Progenitor cell of endocrine pancreas (in vitro differentiated cells): ENCODE measurements around the gene SUMF1. TPM values are rescaled to one million over a fixed set of nuclear protein-coding genes. Genes with fewer than 3 reads are reported as not detected.

Experiments
- DNase-seq: peaks from one replicate; pipeline ENCODE4 v3.0.0; 2021; ENCODE audit warnings: low spot score; ENCODE audit not compliant: unreplicated experiment
- H3K27ac Mint-ChIP-seq: 2 replicates; pipeline ENCODE4 v1.8.0; 2021; ENCODE audit warnings: mild to moderate bottlenecking, moderate library complexity, mixed read lengths
- H3K27me3 Mint-ChIP-seq: 2 replicates; pipeline ENCODE4 v1.8.0; 2021; ENCODE audit warnings: mixed read lengths
- H3K36me3 Mint-ChIP-seq: 2 replicates; pipeline ENCODE4 v1.8.0; 2022; ENCODE audit warnings: mixed read lengths; ENCODE audit not compliant: insufficient read depth
- H3K4me1 Mint-ChIP-seq: 2 replicates; pipeline ENCODE4 v1.8.0; 2021; ENCODE audit warnings: low read depth, mixed read lengths
- H3K4me3 Mint-ChIP-seq: 2 replicates; pipeline ENCODE4 v1.8.0; 2021; ENCODE audit warnings: low read depth, mild to moderate bottlenecking, moderate library complexity, mixed read lengths
- H3K9me3 Mint-ChIP-seq: 2 replicates; pipeline ENCODE4 v1.8.0; 2021; ENCODE audit warnings: low read depth, mixed read lengths
- CTCF ChIP-seq: fragments of 200-600 bp; sonication (generic); IDR thresholded peaks from one replicate; pipeline ENCODE4 v1.5.0; 2021; ENCODE audit warnings: antibody characterized with exemption, mild to moderate bottlenecking; ENCODE audit not compliant: unreplicated experiment
- total RNA-seq: library from RNA; stranded (reverse); gene quantifications from 2 replicates; pipeline ENCODE4 v1.2.1, GENCODE V29; 2021

The SUMF1 gene
- total RNA-seq, 1 donor from 2014 or later, result 25.0 TPM

DNA sequence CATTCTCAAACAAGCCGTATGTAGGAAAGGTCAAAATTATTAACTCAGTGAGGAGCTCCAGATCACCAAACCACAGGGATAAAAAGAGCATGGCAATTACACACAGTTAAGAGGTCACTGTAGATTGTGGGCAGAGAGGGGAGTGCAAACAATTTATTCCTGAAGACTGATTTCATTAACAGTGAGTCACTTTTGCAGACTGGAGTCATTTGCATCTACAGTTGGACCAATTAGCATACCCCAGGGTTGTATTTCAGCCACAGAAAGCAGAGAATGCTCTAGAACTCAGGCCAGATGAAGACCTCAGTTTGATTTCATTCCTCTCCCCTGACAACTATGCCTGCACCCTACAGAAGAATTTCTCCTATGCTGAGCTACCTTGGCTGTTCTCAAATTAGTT is 123.8 kb downstream of the SUMF1 start:
- no peak overlapping the region for H3K27ac Mint-ChIP-seq
- H3K36me3 Mint-ChIP-seq, result peaks cover 3% of the 10 kb centered on the region
- H3K9me3 Mint-ChIP-seq, result peaks cover 12% of the 10 kb centered on the region
- peaks cover 3% of the 10 kb centered on the region for H3K4me1 Mint-ChIP-seq
- no peak for TF ChIP-seq CTCF
- no peaks in the 10 kb centered on the region for H3K27me3 Mint-ChIP-seq
- DNase-seq, result no peak
- H3K4me3 Mint-ChIP-seq, result no peak overlapping the region

- Mint-ChIP-seq H3K36me3 (peaks cover 3% of the 10 kb centered on the region), H3K27me3 (no peaks in the 10 kb centered on the region), H3K4me3 (no peak overlapping the region), H3K4me1 (peaks cover 3% of the 10 kb centered on the region), H3K27ac (no peak overlapping the region), H3K9me3 (peaks cover 5% of the 10 kb centered on the region)
- TF ChIP-seq CTCF, result no peak
- no peak for DNase-seq
These were observed 125.8 kb downstream of the SUMF1 start for GRCh38 chr3:4341336-4341675.

GRCh38 chr3:4340411-4341335 is 126.4 kb downstream of the SUMF1 start:
- TF ChIP-seq CTCF, result no peak
- Mint-ChIP-seq H3K27me3 (no peaks in the 10 kb centered on the region), H3K4me3 (no peak overlapping the region), H3K27ac (no peak overlapping the region), H3K9me3 (no peaks in the 10 kb centered on the region), H3K4me1 (peaks cover 3% of the 10 kb centered on the region), H3K36me3 (peaks cover 3% of the 10 kb centered on the region)
- DNase-seq, result no peak

DNA sequence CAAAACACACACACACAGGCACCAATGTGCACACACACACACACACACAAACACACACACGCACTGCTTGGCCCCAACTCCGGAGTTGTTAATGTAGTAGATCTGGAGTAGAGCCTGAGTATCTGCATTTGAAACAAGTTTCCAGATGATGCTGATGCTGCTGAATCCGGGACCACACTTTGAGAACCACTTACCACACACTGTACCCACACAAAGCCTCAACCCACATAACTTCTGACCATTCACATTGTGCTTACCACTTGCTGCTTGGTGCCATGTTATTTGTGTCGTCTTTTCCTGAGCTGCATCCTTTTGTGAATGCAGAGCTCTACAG is 127.0 kb downstream of the SUMF1 start:
- no peak for DNase-seq
- peaks cover 3% of the 10 kb centered on the region for H3K4me1 Mint-ChIP-seq
- peaks cover 3% of the 10 kb centered on the region for H3K36me3 Mint-ChIP-seq
- H3K27me3 Mint-ChIP-seq, result no peaks in the 10 kb centered on the region
- no peak overlapping the region for H3K27ac Mint-ChIP-seq
- TF ChIP-seq CTCF, result no peak
- H3K4me3 Mint-ChIP-seq, result no peak overlapping the region
- H3K9me3 Mint-ChIP-seq, result no peaks in the 10 kb centered on the region

DNA sequence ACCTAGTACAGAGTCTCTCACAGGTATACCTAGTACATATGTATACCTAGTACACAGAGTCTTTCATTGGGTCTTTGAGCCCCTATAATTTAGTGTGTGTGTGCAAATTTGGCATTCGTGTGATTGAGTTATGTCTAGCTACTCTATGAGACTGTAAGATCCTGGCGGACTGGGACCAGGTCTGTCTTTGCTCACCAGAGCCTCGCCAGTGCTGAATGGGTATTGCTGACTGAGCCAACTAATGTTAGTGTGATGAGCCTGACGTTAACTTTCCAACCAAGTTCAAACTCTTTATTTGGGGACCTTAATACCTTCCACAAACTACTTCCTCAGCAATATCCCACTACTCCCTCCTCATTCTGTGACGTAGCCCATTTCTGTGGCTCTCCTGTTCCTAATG is 128.3 kb downstream of the SUMF1 start:
- no peak for TF ChIP-seq CTCF
- no peaks in the 10 kb centered on the region for H3K9me3 Mint-ChIP-seq
- peaks cover 3% of the 10 kb centered on the region for H3K36me3 Mint-ChIP-seq
- H3K4me1 Mint-ChIP-seq, result peaks cover 3% of the 10 kb centered on the region
- no peaks in the 10 kb centered on the region for H3K27me3 Mint-ChIP-seq
- no peak overlapping the region for H3K27ac Mint-ChIP-seq
- no peak overlapping the region for H3K4me3 Mint-ChIP-seq
- DNase-seq, result no peak
